Activated CD8-positive, alpha-beta memory T cell treated with anti-CD3 and anti-CD28 coated beads, Interleukin-2, amount 50 U/mL, for 48 hours (primary cell): ENCODE data around the gene SLC44A3.

Experiments used
- DNase-seq: peaks from one replicate; pipeline ENCODE4 v3.0.0-alpha.2; 2020

Gene SLC44A3

DNA sequence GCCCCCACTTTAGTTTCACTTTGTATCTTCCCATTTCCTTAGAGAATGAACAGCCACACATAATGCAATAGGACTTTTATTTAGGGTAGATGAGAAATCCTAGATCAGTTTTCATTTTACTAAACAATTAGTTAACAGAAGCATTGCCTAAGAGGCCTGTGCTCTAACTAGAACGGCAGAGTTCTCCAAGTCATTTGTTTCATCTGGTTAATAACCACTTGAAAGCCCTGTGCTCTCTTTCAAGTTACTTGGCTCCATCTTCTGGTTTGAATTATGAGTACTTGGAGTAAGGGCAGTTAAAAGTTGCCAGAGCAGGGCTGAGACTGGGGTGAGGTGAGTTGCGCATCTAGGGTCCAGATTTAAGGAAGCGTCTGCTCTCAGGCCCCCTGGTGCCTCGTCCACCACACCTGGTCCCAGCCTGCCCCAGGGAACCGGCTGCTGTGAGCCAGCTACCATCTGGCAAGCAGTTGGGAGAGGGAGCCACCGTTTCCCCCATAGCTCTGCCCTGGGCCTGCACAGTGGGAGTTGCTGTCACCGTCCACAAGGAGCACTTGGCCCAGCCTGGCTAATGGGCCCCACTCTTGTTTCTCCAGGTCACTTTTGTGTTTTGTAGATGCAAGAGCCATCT, 18.1 kb upstream of the SLC44A3 start:
- DNase-seq = no peak

DNA sequence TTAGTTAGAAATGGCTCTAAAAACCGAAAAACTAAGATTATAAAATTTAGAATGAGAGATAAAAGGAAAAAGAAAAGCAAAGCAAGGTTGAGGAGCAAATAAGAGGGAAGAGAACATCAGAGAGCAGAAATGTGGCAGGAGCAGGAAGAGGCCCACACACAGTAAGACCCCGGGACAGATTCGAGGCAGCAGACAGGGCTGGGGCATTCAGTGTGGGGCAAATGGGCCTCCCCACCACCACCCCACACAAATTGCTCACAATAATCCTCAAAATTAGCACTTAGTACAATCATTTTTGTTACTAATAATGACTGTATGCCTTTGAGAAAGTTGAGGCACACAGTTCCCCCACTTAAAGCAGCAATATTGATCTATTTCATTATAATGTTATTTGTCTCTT, 17.1 kb upstream of the SLC44A3 start:
- DNase-seq = no peak

DNA sequence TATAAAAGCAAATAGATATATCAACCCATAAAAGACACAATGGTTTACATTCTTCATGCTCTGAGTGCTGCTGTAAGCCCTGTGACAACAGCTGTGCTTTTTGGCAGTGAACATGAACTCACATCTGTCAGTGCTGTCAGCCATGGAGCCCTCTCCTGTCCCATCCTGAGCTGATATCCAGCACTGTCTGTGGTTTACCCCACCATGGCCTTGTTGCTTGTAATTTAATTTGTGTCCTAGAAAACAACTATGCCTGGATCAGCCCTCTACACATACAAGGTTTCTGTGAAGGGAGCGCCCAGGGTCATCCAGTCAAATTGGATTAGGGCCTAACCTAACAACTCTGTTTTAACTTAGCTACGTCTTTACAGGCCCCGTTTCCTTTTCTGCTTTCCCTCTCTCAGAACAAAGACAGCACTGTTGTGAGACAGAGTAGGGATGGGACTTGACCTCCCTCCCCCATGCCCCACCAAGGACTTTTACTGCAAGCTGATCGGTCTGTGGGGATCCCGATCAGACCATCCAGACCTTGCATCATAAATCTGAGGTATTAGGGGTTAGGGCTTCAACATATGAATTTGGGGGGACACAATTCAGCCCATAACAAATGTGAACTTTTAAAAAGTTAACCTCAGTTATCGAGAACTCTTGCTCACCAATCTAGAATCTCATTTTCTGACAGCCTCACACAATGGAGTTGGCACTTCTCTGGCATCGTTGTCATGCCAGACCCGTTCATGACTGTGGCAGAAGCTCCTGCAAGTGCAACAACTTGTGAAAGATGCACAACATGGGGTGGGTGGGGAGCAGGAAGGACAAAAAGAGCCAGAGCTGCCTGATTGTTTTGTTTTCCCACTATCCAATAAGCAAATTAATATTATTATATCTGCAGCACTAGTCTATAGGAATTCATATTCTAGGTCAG, 16.4 kb upstream of the SLC44A3 start:
- no peak for DNase-seq

DNA sequence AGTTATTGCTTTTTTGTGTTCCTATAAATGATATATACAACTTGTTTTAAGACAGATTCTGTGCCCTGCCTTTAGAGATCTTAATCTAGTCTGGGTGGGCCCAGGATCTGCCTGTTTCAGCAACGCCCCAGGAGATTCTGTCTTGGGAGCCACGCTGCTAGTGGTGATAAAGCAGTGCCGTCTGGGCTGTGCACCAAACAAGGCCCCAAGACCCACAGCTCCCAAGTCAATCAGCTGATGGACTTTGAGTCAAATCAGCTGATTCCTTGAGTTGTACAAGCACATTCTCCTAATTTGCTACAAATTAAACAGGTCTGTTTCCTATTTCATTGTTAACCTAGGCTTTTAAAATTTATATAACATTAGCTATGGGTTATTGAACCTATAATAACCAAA, 15.7 kb upstream of the SLC44A3 start:
- no peak for DNase-seq

DNA sequence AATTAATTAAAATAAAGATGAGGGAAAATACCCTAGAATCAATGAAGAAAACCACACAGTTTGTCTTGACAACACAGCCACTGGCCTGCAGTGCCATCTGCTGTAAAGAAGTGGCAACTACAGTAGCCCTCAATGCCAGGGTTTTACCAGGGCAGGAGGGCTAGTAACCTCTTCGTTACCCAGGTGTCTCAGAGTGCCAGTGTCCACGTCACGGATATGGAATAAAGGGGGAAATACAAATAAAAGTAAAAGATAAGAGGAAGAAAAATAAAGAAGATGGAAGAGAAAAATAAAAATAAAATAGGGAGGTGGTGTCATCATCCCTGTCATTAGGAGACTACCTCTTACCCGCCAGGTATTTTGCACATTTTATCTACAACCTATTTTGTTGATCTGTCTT, 14.2 kb upstream of the SLC44A3 start:
- DNase-seq = peak; percentile 65

DNA sequence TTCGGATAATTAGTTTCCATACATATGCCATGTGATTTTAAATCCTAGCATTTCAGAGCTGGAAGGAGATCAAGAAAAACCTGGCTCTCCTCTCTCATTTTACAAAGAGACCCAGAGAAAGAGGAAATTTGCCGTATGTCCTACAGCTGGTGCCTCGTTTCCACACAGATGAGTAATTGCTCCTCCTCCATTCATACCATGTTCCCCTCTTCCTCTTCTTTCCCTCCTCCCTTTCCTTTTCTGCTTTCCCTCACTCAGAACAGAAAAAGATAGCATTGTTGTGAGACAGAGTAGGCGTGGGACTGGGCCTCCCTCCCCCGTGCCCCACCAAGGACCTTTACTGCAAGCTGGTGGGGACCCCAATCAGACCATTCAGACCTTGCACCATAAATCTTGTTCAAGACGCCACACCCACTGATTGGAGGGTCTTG, 13.7 kb upstream of the SLC44A3 start:
- no peak for DNase-seq

DNA sequence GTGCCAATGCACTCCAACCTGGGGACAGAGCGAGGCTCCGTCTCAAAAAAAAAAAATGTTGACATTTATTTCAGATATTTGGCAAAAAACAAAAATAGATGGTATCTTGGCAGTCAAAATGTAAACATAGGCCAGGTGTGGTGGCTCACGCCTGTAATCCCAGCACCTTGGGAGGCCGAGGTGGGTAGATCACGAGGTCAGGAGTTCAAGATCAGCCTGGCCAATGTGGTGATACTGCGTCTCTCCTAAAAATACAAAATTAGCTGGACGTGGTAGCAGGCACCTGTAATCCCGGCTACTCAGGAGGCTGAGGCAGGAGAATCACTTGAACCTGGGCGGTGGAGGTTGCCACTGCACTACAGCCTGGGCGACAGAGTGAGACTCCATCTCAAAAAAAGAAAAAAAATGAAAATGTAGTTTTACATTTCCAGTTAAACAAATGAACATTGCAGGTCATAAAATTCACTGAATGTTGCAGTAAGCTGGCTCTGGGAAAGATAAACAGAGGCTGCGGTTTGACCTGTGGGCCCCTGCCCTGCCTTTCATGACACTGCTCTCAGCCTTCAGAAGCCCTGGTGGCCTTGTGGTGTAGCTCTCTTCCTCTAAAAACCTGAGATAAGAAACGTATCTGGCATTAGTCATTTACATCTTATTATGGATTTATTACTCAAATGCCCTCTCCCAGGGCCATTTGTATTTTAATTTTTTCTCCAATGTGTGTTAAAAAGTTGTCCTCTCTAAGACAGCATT, 12.2 kb upstream of the SLC44A3 start:
- DNase-seq = no peak

DNA sequence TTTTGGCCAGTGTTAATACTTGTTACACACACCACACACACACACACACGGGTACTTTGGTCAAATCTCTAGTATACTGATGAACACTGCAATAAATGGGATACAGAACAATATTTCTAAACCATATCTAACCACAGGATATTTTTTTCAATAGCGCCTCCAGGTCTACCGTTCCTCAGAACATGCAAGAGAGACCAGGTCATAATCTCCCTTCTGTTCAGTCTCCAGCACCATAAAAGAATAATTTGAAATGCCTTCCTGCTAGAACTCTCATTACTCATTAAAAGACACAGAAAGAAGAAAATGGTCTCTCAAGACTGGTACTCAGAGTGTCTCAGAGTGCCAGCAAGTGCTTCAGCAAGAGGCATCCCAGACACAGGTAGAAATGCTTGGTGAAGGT, 11.5 kb upstream of the SLC44A3 start:
- no peak for DNase-seq

DNA sequence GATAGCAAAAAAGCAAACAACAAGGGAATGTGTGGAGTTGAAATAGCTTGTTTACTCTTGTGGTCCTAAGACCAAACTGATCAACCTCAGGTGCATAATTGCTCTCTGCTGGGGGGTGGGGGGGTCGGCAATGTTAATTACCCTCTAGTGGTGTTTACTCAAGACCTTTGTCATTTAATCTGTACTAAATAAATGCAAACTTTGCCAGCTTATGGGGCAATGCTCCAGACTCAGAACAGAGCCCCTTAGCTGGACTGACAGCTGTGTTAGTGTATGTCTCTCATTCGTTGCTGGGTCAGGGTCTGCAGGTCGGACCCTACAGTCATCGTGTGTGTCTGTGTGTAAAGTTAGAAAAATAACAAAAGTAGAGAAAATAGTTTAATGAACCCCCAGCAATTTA, 7.2 kb upstream of the SLC44A3 start:
- DNase-seq = no peak

DNA sequence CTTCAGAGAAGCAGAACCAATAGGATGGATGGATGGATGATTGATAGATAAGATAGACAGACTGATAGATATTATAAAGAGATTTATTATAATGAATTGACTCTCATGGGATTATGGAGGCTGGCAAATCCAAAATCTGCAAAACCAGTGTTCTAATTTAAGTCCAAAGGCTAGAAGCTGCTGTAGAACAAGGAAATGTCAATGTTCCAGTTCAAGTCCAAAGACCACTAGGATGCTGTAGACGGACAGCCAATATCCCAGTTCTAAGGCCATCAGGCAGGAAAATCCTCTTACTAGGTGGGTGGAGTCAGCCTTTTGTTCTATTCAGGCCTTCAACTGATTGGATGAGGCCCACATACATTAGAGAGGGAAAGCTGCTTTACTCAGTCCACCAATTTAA, 4.1 kb upstream of the SLC44A3 start:
- DNase-seq = no peak

DNA sequence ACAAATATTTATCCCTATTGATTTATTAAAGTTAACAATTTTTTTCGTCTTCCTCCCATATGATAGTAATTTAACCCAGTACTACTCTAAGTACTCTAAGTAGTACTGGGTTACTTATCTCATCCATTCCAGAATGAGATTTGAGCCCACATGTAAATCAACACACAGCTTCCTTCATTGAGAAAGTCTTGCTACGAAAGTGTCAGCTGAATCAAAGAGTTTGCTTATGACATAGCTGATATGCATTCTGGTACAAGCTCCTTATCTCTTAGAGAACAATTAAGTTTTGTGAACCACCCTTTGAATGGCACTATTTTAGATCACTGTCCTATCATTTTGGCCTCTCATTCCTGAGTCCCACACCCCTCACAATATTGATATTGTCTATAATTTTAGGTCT, 2.4 kb upstream of the SLC44A3 start:
- DNase-seq = no peak

DNA sequence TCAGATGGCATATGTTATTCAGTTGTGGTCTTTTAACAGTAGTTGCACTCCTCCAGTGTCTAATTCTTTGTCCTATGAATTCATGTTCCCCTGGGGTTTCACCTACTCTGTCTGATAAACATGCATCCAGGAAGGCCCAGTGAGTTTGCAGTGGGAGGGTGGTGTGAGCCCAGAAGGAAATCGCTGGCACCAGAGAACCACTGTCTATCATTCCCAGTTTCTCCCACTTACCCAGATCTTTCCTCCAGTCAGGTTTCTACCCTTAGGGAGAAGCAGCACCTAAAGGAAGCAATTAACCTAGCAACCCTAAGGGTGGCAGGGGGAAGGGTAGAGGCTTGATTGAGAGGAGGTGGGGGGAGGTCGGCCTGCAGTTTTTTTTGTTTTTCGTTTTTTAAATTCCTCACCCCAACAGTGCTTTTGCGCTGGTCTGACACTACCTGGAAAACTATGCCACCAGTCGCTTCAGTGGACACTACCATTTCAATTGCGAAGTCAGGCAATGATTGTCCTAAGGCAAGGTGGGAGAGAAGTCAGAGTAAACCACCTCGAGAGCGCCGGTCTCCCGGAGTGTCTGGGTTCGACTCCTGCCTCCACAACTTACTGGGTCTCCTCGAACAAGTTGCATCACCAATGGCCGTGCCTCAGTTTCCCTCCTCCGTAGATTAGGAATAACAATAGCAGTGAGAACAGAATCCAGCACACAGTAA, 766 bp upstream of the SLC44A3 start:
- no peak for DNase-seq

DNA sequence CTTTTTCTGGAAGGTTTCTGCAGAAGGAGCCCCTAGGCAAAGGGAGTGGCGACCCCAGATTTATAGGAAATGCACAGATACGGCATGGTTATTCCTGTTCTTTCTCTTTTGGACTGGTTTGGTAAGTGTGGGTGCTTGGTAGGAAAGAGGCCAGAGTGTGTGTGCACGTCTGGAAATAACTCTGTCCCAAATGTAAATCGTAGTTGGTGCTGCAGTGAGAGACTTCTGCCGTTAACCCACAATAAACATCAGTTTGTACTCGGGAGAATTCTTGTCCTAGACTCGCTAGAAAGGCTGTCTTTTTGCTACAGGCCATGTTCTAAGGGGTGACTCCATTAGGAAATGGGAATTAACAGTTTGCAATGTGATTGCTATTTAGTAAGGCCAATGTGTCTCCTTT, 779 bp downstream of the SLC44A3 start:
- DNase-seq = no peak

DNA sequence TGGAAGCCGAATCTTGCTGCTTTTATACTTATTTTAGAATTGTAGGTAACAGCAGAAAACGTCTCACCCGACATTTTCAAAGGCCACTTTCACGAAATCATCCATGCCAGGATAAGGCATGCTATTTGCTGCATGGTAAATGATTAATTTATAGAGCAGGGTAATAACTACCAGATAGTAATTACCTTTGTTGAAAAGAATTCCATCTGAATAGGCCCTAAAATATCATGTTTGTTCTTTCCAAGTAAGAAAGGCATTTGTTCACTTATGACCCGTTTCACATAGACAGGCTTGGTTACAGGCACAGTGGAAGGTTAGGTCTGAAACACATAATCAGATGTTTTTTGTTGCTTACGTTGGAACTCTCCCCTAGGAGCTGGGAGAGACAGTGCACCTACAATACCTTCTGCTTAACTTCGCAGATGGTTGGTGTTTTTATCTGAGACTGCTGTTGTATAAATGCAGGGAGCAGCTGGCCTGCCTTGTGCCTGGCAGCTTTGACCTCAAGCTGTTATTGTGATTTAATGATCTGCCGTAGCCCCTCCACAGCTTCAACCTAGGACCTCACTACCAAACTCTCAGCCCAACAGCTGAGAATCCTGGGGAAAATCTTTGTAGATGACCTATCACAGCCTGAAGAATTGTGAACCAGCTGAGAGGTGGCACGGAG, 1.6 kb downstream of the SLC44A3 start:
- DNase-seq = no peak

DNA sequence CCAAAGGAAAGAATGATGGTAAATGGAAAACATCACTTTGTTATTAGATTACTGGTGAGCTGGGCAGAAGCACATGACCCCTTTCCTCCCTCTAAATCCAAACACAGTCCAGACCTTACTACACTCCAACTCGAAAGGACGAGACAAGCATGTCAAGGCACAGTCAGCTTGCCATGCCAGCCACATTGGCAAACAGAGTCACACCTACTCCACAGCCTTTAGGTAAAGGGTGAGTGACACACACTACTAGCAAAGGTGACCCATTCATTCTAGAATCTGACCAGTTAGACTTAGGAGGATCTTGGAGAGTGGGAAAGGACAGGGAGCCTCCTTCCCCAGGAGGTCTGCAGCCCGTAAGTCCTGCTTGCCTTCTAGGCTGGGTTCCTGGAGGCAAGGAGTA, 3.0 kb downstream of the SLC44A3 start:
- DNase-seq = no peak

DNA sequence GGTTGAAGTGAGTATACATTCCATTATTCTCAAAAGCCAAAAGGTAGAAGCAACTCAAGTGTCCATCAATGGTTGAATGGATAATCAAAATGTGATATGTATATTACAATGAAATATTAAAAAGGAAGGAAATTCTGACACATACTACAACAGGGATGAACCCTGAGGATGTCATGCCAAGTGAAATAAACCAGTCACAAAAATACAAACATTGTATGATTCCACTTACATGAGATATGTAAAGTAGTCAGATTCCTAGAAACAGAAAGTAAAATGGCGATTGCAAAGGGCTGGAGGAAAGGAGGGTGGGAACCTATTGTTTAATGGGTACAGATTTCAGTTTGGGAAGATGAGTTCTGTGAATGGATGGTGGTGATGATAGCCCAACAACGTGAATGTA, 5.8 kb downstream of the SLC44A3 start:
- no peak for DNase-seq

DNA sequence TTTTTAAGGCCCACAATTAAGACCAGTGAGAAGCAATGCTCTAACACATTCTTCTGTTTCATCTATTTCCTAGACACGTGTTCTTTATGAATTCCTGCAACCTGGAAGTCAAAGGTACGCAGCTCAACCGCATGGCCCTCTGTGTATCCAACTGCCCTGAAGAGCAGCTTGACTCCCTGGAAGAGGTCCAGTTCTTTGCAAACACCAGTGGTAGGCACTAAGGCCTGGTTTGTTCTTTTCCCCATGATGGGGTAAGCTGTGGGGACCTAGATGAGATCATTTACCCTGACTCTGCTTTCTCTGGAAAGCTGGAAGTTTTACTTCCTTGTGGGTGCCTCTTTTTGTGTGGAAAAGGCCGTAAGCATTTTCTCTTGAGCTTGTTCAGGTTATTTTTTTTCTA, 7.3 kb downstream of the SLC44A3 start:
- no peak for DNase-seq

DNA sequence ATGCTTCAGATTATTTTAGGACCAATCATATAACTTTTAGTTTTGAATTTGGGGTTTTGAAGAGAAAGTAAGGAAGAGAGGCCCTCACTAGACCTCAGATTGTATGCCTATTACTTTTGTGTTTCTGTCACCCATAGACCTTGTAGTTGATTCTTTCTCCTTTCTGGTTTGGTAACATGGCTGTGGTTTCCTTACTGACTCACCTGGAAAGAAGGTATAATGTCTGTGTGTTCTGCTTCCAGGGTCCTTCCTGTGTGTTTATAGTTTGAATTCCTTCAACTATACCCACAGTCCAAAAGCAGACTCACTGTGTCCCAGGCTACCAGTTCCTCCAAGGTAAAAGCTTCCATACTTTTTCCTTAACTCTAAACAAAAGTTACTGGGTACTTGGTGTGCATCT, 8.1 kb downstream of the SLC44A3 start:
- DNase-seq = no peak

DNA sequence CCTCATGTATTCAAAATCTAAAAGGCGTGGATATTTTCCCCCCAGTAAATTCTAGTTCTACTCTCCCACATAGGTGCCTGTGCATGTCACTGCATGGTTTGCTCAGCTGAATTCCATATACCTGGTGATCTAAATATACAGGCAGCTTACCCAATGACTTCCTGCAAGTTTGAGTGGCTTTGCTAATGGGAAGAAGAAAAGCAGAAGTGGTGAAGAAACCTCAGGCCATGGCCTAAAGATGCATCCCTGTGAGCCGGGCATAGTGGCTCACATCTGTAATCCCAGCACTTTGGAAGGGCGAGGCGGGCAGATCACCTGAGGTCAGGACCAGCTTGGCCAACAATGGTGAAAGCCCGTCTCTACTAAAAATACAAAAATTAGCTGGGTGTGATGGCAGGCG, 11.5 kb downstream of the SLC44A3 start:
- no peak for DNase-seq

DNA sequence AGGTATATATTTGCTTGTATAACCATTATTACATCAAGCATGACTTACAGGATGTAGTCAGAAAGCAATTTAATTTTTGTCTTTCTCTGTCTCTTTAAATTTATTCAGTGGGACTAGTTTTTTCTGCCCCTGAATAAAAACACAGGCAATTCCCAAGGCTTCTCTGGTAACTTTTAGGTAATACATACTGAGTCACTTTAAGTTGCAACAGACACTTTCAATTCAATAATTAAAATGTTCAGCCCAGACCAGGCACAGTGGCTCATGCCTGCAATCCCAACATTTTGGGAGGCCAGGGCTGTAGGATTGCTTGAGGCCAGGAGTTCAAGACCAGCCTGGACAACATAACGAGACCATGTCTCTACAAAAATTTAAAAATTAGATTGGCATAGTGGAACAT, 12.3 kb downstream of the SLC44A3 start:
- no peak for DNase-seq

DNA sequence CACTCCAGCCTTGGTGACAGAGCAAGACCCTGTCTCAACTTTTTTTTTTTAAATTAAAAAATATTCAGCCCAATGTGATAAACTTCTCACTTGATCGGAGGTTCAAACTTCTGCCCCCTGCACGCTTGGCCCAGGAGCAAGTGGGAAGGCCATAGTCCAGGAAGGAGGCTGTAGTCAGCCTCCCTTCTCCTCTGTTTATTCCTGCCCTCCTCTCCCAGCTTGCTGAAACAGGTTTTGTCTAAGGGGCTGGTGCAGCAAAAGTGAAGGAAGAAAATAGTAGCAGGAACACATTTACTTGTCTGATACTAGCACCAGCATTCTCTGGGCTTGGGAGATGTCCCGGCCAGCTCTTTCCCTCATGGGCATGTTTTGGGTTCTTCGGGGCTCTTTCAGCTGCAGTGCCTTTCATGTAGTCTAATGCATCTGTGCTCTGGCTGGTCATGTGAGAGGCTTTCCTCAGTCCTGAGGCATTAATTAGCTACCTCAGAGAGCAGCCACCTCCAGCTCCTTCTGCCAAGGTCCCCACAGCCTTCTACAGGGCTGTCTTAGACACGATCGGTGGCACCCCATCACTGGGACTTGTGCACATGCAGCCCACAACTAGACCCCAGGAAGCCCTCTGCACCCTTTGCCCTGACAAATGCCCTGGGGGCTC, 12.9 kb downstream of the SLC44A3 start:
- DNase-seq = no peak

DNA sequence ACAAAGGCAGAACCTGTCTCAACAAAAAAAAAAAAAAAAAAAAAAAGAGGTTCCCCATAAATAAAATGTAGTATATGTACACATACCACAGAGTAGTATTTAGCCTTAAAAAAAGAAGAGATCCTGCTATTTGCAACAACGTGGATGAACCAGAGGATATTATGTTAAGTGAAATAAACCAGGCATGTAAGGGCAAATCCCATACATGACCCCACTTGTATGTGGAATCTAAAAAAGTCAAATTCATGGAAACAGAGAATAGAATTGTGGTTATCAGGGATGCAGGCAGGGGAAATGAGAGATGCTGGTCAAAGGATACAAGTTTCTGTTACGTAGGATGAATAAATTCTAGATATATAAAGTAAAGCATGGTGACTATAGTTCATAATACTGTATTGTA, 16.7 kb downstream of the SLC44A3 start:
- no peak for DNase-seq
